ENCODE results near the gene SLC6A14. TPM values are rescaled to one million over a fixed set of nuclear protein-coding genes. Genes with fewer than 3 reads are reported as not detected.

SLC6A14 gene
- total and polyA plus RNA-seq, 2 experiments from 2014 or later, result not detected

- Mint-ChIP-seq H3K4me3 (no peak overlapping the region), H3K4me1 (no peaks in the 10 kb centered on the region), H3K9me3 (no peaks in the 10 kb centered on the region), H3K27me3 (ENCODE audit: insufficient read depth, low read depth, poor library complexity) (no peaks in the 10 kb centered on the region), H3K36me3 (ENCODE audit: low read depth) (no peaks in the 10 kb centered on the region), H3K27ac (no peak overlapping the region)
- no peaks in the 10 kb centered on the region for H3K27me3 ChIP-seq (ENCODE audit: insufficient read depth)
- no peaks in the 10 kb centered on the region for H4K20me1 ChIP-seq (replicated peaks; ENCODE audit: insufficient read depth)
- H3K27ac ChIP-seq (ENCODE audit: low read depth), result no peak overlapping the region
- no peaks in the 10 kb centered on the region for H3K9me2 ChIP-seq (ENCODE audit: insufficient read depth)
- no peak overlapping the region for H3K4me3 ChIP-seq
- H3K4me1 ChIP-seq (ENCODE audit: insufficient read depth), result no peaks in the 10 kb centered on the region
- ATAC-seq (no peak), DNase-seq (ENCODE audit: low spot score) (no peak)
- no peaks in the 10 kb centered on the region for H3F3A ChIP-seq (replicated peaks; ENCODE audit: low read depth)
- no peak overlapping the region for H3K4me2 ChIP-seq
- no peaks in the 10 kb centered on the region for H3K79me2 ChIP-seq (replicated peaks; ENCODE audit: insufficient read depth)
- TF ChIP-seq STAT1 (IDR thresholded peaks at IDR 0.05; ENCODE audit: unreplicated experiment) (no peak), EZH2phosphoT487 (IDR thresholded peaks at IDR 0.05; ENCODE audit: unreplicated experiment) (no peak), ETS1 (IDR thresholded peaks at IDR 0.05) (no peak), EZH2 (IDR thresholded peaks at IDR 0.05; ENCODE audit: low read depth, unreplicated experiment) (no peak), CTCF (conservative IDR thresholded peaks at IDR 0.05; ENCODE audit: low read depth in 2 of 2) (no peak), NANOG (IDR thresholded peaks at IDR 0.05; ENCODE audit: borderline replicate concordance) (no peak), JUNB (IDR thresholded peaks at IDR 0.05; ENCODE audit: unreplicated experiment) (no peak), ZNF462 (CRISPR knock-in tag; IDR thresholded peaks at IDR 0.05) (no peak), ZNF331 (CRISPR knock-in tag; IDR thresholded peaks at IDR 0.05; ENCODE audit: low read depth) (no peak)
- no peaks in the 10 kb centered on the region for H3K36me3 ChIP-seq (ENCODE audit: insufficient read depth)
- H2AFZ ChIP-seq, result no peak overlapping the region
These were observed 40.7 kb upstream of the SLC6A14 start for GRCh38 chrX:116395752-116396151.

All from GM23338 (cell line).